Gastroesophageal sphincter (tissue), 4 donors: ENCODE data around the gene SNAP47. TPM values are rescaled to one million over a fixed set of nuclear protein-coding genes. Genes with fewer than 3 reads are reported as not detected.
A peak's percentile ranks its signal among the peaks of the same experiment; 100 is the strongest.

Source experiments
- ATAC-seq: fragments of 150-250 bp; one replicate; pipeline ENCODE4 v1.9.1; 2016; ENCODE audit warnings: mild to moderate bottlenecking, moderate library complexity
- H3K27ac ChIP-seq, 4 donors: fragments of 200-600 bp; sonication (generic) in 3 of 4; 1 replicate in 3 of 4; 2 replicates in 1 of 4; pipeline ENCODE4 v1.5.1; 2016 to 2019
- H3K27me3 ChIP-seq: fragments of 200-600 bp; sonication (generic); one replicate; pipeline ENCODE4 v1.5.1; 2019
- H3K36me3 ChIP-seq, 2 donors: fragments of 200-600 bp; sonication (generic); one replicate each; pipeline ENCODE4 v1.5.1; 2019; ENCODE audit warnings: control low read depth in 1 of 2
- H3K4me1 ChIP-seq, 3 donors: fragments of 200-600 bp; sonication (generic); 1 replicate in 2 of 3; 2 replicates in 1 of 3; pipeline ENCODE4 v1.5.1; 2016 to 2019; ENCODE audit warnings: control low read depth in 2 of 3
- H3K4me3 ChIP-seq, 2 donors: fragments of 200-600 bp; sonication (generic); one replicate each; pipeline ENCODE4 v1.5.1; 2019; ENCODE audit warnings: mild to moderate bottlenecking in 1 of 2, moderate library complexity in 1 of 2
- H3K9me3 ChIP-seq, 3 donors: fragments of 200-600 bp; sonication (generic); one replicate each; pipeline ENCODE4 v1.5.1; 2017 to 2019; ENCODE audit warnings: control low read depth in 2 of 3
- EP300 ChIP-seq: sonication (generic); formaldehyde crosslinking; IDR thresholded peaks from one replicate; pipeline ENCODE4 v1.6.1; 2017; ENCODE audit warnings: antibody characterized with exemption, mild to moderate bottlenecking
- POLR2A ChIP-seq, 2 donors: fragments of 450-650 bp; IDR thresholded peaks; one replicate each; pipeline ENCODE4 v1.6.1; 2017; ENCODE audit warnings: antibody characterized with exemption in 2 of 2, mild to moderate bottlenecking in 2 of 2, moderate library complexity in 1 of 2
- POLR2AphosphoS5 ChIP-seq: sonication (generic); formaldehyde crosslinking; IDR thresholded peaks from one replicate; pipeline ENCODE4 v1.6.1; 2017; ENCODE audit warnings: antibody characterized with exemption
- WGBS, 2 donors: methylation state at CpG; one replicate each; pipeline ENCODE4 v1.1.5; 2018; ENCODE audit warnings: low coverage in 1 of 2; 5-methylcytosine and 5-hydroxymethylcytosine counted together
- total RNA-seq, 4 donors: library from RNA; depleted of rRNA; stranded (reverse); fragments of >200 nt; gene quantifications; one replicate each; pipeline ENCODE4 v1.1.0, GENCODE V29; 2016
- TF ChIP-seq, protein P1 (sequence below), 4 experiments: fragments of 200-600 bp in 2 of 4; fragments of 450-650 bp in 2 of 4; sonication (generic) in 1 of 4; IDR thresholded peaks; one replicate each; pipeline ENCODE4 v1.5.1; 2017 to 2019; ENCODE audit warnings: antibody characterized with exemption in 4 of 4, mild to moderate bottlenecking in 2 of 4, moderate library complexity in 2 of 4

The SNAP47 gene
- total RNA-seq, 4 donors from 2014 or later = 27.1 to 47.0 (median 35.6) TPM

DNA sequence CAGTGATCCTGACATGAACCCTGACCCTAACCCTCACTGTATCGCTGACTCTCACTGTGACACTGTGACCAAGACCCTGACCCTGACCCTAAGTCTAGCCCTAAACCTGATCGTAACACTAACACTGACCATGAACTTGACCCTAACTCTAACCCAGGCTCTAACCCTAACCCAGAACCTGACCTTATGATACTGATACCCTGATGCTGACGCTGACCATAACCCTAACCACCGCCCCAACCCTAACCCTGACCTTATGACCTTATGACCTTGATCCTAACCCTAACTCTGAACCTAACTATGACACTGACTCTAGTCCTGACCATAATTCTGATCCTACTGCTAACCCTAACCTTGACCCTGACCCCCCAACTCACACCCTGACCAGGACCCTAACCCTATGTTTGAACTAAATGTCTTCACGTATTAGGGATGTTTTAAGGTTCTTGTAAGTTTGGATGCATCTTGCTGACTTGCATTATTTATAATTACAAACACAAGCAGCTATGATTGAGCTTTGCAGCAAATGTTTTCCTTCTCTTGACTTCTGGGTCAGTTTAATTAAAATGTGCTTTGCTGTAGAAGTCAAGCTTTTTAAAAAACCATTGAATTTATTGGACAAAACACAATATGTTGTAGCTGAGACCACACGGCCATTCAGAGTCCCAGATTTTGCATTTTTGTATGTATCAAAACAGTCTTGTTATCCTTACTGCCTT lies 56.3 kb downstream of the SNAP47 start:
- H3K4me1 ChIP-seq = peaks cover 4 to 44% (median 22%) of the 10 kb centered on the region in 3 donors
- no peak for ATAC-seq
- 82% methylated on average over 6 of the region's 6 CpGs for WGBS, 2 donors
- no peak overlapping the region for H3K27ac ChIP-seq
- TF ChIP-seq EP300 (no peak), POLR2AphosphoS5 (no peak), POLR2A (IDR thresholded peaks at IDR 0.05) (no peak)
- TF ChIP-seq, protein P1, sequence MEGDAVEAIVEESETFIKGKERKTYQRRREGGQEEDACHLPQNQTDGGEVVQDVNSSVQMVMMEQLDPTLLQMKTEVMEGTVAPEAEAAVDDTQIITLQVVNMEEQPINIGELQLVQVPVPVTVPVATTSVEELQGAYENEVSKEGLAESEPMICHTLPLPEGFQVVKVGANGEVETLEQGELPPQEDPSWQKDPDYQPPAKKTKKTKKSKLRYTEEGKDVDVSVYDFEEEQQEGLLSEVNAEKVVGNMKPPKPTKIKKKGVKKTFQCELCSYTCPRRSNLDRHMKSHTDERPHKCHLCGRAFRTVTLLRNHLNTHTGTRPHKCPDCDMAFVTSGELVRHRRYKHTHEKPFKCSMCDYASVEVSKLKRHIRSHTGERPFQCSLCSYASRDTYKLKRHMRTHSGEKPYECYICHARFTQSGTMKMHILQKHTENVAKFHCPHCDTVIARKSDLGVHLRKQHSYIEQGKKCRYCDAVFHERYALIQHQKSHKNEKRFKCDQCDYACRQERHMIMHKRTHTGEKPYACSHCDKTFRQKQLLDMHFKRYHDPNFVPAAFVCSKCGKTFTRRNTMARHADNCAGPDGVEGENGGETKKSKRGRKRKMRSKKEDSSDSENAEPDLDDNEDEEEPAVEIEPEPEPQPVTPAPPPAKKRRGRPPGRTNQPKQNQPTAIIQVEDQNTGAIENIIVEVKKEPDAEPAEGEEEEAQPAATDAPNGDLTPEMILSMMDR (IDR thresholded peaks at IDR 0.05) = no peak
- no peaks in the 10 kb centered on the region for H3K9me3 ChIP-seq
- no peaks in the 10 kb centered on the region for H3K36me3 ChIP-seq
- H3K4me3 ChIP-seq = no peak overlapping the region
- peaks cover 4% of the 10 kb centered on the region for H3K27me3 ChIP-seq

DNA sequence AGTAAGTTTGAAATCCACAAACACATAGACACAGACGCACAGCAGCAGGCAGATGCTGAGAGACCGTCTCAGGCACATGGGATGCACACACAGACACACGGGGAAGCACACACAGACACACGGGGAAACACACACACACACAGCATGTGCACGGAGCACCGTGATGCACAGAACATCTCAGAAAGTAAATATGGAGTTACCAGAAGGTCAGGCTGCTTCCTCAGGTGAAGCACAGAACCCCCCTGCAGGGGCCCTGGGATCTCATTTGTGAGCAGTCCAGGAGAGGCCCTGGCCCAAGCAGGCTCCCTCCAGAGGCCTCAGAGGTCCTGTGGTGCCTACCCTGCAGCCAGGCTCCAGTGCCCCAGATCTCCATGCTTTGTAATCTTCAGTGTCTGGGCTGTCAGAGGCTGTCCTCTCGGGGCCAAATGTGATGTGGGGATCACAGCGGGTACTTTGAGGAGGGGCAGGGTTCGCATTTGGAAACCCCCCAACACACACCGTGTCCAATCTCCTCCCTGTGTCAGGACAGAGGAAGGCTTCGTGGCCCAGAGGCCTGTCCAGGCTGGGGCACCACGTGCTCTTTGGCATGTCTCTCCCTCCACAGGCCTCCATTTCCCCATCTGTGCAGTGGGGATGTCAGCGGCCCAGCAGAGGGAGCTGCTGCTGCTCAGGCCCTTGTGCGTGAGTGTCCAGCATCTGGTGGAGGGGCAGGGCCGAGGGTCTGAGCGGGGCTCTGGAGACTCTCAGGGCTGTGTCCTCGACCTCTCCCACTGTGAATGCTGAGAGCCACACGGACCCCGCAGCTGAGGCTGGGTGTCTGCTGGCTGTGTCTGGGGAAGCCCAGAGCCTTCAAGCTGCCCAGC lies 57.2 kb downstream of the SNAP47 start:
- WGBS, 2 donors = 79 to 85% methylated on average over 6 to 7 of the region's 19 CpGs
- Histone ChIP-seq H3K4me3 (no peak overlapping the region), H3K27ac (no peak overlapping the region), H3K4me1 (peaks cover 0 to 35% (median 14%) of the 10 kb centered on the region in 3 donors), H3K9me3 (no peaks in the 10 kb centered on the region), H3K27me3 (peaks cover 4% of the 10 kb centered on the region), H3K36me3 (no peaks in the 10 kb centered on the region)
- TF ChIP-seq EP300 (no peak), POLR2AphosphoS5 (no peak), POLR2A (IDR thresholded peaks at IDR 0.05) (no peak)
- TF ChIP-seq, protein P1 (IDR thresholded peaks at IDR 0.05) = no peak
- no peak for ATAC-seq

DNA sequence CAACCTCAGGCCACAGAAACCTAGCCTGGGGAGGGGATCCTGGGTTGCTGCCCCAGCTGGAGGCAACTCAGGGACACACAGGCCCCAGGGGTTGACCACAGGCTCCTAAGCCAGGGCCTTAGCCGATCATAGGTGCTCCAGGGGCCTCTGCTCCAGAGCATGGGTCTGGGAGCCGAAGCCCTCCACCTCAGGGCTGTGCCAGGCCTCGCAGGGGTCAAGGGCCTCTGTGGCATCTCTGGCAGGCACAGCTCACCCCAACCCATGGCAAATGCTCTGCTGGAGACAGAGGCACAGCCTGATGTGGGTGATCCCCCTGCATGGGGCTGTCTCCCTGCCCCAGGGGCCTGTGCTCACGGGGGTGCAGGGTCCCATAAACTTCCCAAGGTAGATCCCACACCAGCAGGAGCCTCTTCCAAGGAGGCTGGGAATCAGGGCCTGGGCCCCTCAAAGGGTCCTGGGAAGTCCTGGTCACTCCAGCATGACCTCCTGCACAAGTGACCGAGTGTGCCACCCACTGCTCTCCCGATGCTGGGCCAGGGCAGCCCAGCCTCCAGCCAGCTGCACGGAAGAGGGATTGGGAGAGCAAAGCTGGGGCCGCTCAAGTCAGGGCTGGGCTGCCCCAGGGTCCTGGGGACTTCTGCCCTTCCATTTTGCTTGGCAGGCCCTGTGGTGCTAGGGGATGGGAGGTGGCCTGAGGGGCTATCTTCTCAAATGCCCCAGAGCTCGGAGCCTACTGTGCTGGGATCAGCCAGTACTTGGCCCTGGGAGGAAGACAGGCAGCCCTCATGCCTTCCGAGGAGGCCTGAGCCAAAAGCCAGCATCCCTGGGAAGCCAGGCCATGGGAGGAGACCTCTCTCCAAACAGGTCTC lies 58.1 kb downstream of the SNAP47 start:
- no peak for ATAC-seq

DNA sequence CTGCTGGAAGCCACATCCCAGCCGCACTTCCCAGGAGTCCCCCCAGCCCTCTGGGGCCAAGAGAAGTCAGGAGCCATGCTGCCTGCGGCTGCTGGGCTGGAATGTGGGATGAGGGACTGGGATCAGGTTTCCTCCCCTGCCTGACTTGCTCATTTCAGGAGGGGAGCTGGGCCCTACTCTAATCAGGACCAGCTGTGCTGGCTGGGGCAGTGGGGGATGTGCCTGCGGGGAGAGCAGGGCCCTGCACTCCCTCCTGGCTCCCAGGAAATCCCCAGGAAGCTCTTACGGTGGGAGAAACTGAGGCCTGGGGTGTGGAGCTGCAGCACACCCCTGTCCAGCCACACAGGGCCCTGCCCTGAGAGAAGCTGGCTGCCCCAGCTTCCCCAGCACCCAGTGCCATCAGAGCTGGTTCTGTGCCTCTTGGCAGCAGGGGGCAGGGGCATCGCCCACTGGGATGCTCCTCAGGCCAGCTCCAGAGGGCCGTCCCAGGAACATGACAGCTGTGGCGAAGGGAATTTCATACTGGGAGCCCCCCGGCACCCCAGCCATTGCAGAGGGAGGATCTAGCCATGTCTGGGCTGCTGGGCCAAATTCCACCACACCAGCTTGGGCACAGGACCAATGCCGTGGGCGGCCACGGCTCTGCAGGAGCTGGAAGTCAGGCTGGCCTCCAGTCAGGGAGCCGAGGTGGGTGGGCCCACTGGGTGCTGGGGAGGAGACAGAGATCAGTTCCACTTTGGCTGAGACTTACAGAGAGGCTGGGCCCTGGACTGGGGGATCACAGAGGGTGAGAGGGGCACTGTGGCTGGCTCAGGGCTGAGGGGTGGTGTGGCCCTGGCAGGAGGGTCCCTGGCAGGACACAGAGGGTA lies 58.9 kb downstream of the SNAP47 start:
- no CpG with 5 or more reads among the region's 12 CpGs for WGBS, 2 donors
- ATAC-seq = peak; percentile 60
- Histone ChIP-seq H3K27ac (peak overlapping the region in 2 of 4 donors; percentile 19 to 33), H3K36me3 (no peaks in the 10 kb centered on the region), H3K9me3 (no peaks in the 10 kb centered on the region), H3K4me3 (no peak overlapping the region), H3K4me1 (peaks cover 0 to 23% (median 9%) of the 10 kb centered on the region in 3 donors), H3K27me3 (peaks cover 4% of the 10 kb centered on the region)
- TF ChIP-seq EP300 (no peak), POLR2AphosphoS5 (peak; percentile 67), POLR2A (IDR thresholded peaks at IDR 0.05) (no peak)

More for the DNA sequence above, 58.1 kb downstream of the SNAP47 start:
- H3K27ac ChIP-seq = peak overlapping the region in 1 of 4 donors; percentile 19
- peaks cover 4% of the 10 kb centered on the region for H3K27me3 ChIP-seq
- H3K9me3 ChIP-seq = no peaks in the 10 kb centered on the region
- H3K36me3 ChIP-seq = no peaks in the 10 kb centered on the region
- H3K4me1 ChIP-seq = peaks cover 0 to 32% (median 13%) of the 10 kb centered on the region in 3 donors
- WGBS, 2 donors = no CpG with 5 or more reads among the region's 10 CpGs
- TF ChIP-seq POLR2AphosphoS5 = no peak
- TF ChIP-seq, protein P1 (IDR thresholded peaks at IDR 0.05) = no peak
- TF ChIP-seq EP300 = no peak
- no peak for TF ChIP-seq POLR2A (IDR thresholded peaks at IDR 0.05)
- no peak overlapping the region for H3K4me3 ChIP-seq
